GM23338 (cell line): Measurements from ENCODE around the gene PVALB. TPM values are rescaled to one million over a fixed set of nuclear protein-coding genes. Genes with fewer than 3 reads are reported as not detected.

ENCODE experiments used
- ATAC-seq: fragments of 200-7000 bp; cut with Tn5 transposase; 3 replicates; pipeline ENCODE4 v1.9.1; 2020
- DNase-seq: peaks from one replicate; pipeline ENCODE4 v3.0.0-alpha.2; 2015; ENCODE audit warnings: low spot score
- H2AFZ ChIP-seq: fragments of 200-600 bp; sonication (generic); 2 replicates; pipeline ENCODE4 v1.8.0; 2016; ENCODE audit warnings: antibody characterized with exemption, mild to moderate bottlenecking, moderate library complexity
- H3F3A ChIP-seq: fragments of 200-600 bp; sonication (generic); replicated peaks from 2 replicates; pipeline ENCODE4 v1.8.0; 2017; ENCODE audit warnings: antibody characterized with exemption, mixed run types, low read depth
- H3K27ac ChIP-seq: fragments of 200-600 bp; sonication (generic); 2 replicates; pipeline ENCODE4 v1.6.1; 2016; ENCODE audit warnings: low read depth
- H3K27me3 ChIP-seq: fragments of 200-600 bp; sonication (generic); 2 replicates; pipeline ENCODE4 v1.8.0; 2016; ENCODE audit warnings: mild to moderate bottlenecking, mixed run types, moderate library complexity; ENCODE audit not compliant: insufficient read depth
- H3K36me3 ChIP-seq: fragments of 200-600 bp; sonication (generic); 2 replicates; pipeline ENCODE4 v1.8.0; 2016; ENCODE audit warnings: mild to moderate bottlenecking; ENCODE audit not compliant: insufficient read depth
- H3K4me1 ChIP-seq: fragments of 200-600 bp; sonication (generic); 2 replicates; pipeline ENCODE4 v1.8.0; 2016; ENCODE audit warnings: mild to moderate bottlenecking, moderate library complexity; ENCODE audit not compliant: insufficient read depth
- H3K4me2 ChIP-seq: fragments of 200-600 bp; sonication (generic); 2 replicates; pipeline ENCODE4 v1.7.1; 2017; ENCODE audit warnings: mixed run types
- H3K4me3 ChIP-seq: fragments of 200-600 bp; sonication (generic); 2 replicates; pipeline ENCODE4 v1.6.1; 2016; ENCODE audit warnings: mixed run types
- H3K79me2 ChIP-seq: fragments of 200-600 bp; sonication (generic); replicated peaks from 2 replicates; pipeline ENCODE4 v1.8.0; 2017; ENCODE audit warnings: mild to moderate bottlenecking; ENCODE audit not compliant: insufficient read depth
- H3K9me2 ChIP-seq: fragments of 200-600 bp; sonication (generic); 2 replicates; pipeline ENCODE4 v1.8.0; 2017; ENCODE audit not compliant: insufficient read depth
- H4K20me1 ChIP-seq: fragments of 200-600 bp; sonication (generic); replicated peaks from 2 replicates; pipeline ENCODE4 v1.8.0; 2017; ENCODE audit warnings: mild to moderate bottlenecking; ENCODE audit not compliant: insufficient read depth
- H3K27ac Mint-ChIP-seq: 2 replicates; pipeline ENCODE4 v1.8.0; 2020; ENCODE audit warnings: inconsistent platforms, mild to moderate bottlenecking, moderate library complexity, mixed read lengths
- H3K27me3 Mint-ChIP-seq: 3 replicates; pipeline ENCODE4 v1.8.0; 2022; ENCODE audit warnings: low read depth, mild to moderate bottlenecking, moderate library complexity, mixed read lengths, inconsistent platforms; ENCODE audit not compliant: insufficient read depth, poor library complexity
- H3K36me3 Mint-ChIP-seq: 3 replicates; pipeline ENCODE4 v1.8.0; 2021; ENCODE audit warnings: low read depth, mild to moderate bottlenecking, inconsistent platforms, moderate library complexity, mixed read lengths
- H3K4me1 Mint-ChIP-seq: 3 replicates; pipeline ENCODE4 v1.8.0; 2020; ENCODE audit warnings: mild to moderate bottlenecking, inconsistent platforms, mixed read lengths
- H3K4me3 Mint-ChIP-seq: 3 replicates; pipeline ENCODE4 v1.8.0; 2021; ENCODE audit warnings: moderate library complexity, mild to moderate bottlenecking, inconsistent platforms, mixed read lengths
- H3K9me3 Mint-ChIP-seq: 3 replicates; pipeline ENCODE4 v1.8.0; 2020; ENCODE audit warnings: moderate library complexity, mild to moderate bottlenecking, inconsistent platforms, mixed read lengths
- CREB1 ChIP-seq: fragments of 250-450 bp; sonication (Bioruptor Pico); IDR thresholded peaks from 2 replicates; pipeline ENCODE4 v1.5.0; 2020; ENCODE audit warnings: low read depth, mild to moderate bottlenecking, moderate library complexity
- EZH2 ChIP-seq: fragments of 200-600 bp; sonication (generic); IDR thresholded peaks from one replicate; pipeline ENCODE4 v1.8.0; 2017; ENCODE audit warnings: antibody characterized with exemption, mild to moderate bottlenecking, low read depth; ENCODE audit not compliant: unreplicated experiment
- EZH2phosphoT487 ChIP-seq: fragments of 200-600 bp; sonication (generic); IDR thresholded peaks from one replicate; pipeline ENCODE4 v1.8.1; 2018; ENCODE audit warnings: antibody characterized with exemption; ENCODE audit not compliant: unreplicated experiment
- JUNB ChIP-seq: IDR thresholded peaks from one replicate; pipeline ENCODE4 v1.6.1; 2016; ENCODE audit warnings: antibody characterized with exemption; ENCODE audit not compliant: unreplicated experiment
- NANOG ChIP-seq: IDR thresholded peaks from 2 replicates; pipeline ENCODE4 v1.6.1; 2016; ENCODE audit warnings: antibody characterized with exemption, borderline replicate concordance
- POLR2AphosphoS5 ChIP-seq: IDR thresholded peaks from 2 replicates; pipeline ENCODE4 v1.6.1; 2016; ENCODE audit warnings: antibody characterized with exemption, low read depth
- STAT1 ChIP-seq: IDR thresholded peaks from one replicate; pipeline ENCODE4 v1.6.1; 2016; ENCODE audit warnings: antibody characterized with exemption; ENCODE audit not compliant: unreplicated experiment
- ZNF114 ChIP-seq: fragments of 250-450 bp; sonication (Bioruptor Pico); IDR thresholded peaks from 2 replicates; pipeline ENCODE4 v1.5.0; 2020; ENCODE audit warnings: mild to moderate bottlenecking, moderate library complexity
- ZNF331 ChIP-seq: fragments of 250-450 bp; sonication (Bioruptor Pico); IDR thresholded peaks from 2 replicates; pipeline ENCODE4 v1.5.0; 2020; ENCODE audit warnings: low read depth, mild to moderate bottlenecking, moderate library complexity
- polyA plus RNA-seq: library from polyadenylated mRNA; unstranded; fragments of >200 nt; fragmentation: Nextera tagmentation; extraction: Ambion mirVana; gene quantifications from 2 replicates; pipeline ENCODE4 v1.2.1, GENCODE V29; 2016
- total RNA-seq: library from RNA; depleted of rRNA; stranded (reverse); fragments of >200 nt; shearing (Covaris generic); gene quantifications from 2 replicates; pipeline ENCODE4 v1.2.3, GENCODE V29; 2014
- TF ChIP-seq, protein P1 (sequence below), 2 experiments: fragments of 200-600 bp in 1 of 2; sonication (generic) in 1 of 2; conservative IDR thresholded peaks; 2 replicates each; pipeline versions ENCODE4 v1.5.1 to v1.6.1; 2016 to 2017; ENCODE audit warnings: antibody characterized with exemption in 2 of 2, low read depth in 2 of 2, mild to moderate bottlenecking in 2 of 2, moderate library complexity in 1 of 2
- TF ChIP-seq, protein P2 (sequence below): IDR thresholded peaks from 2 replicates; pipeline ENCODE4 v1.6.1; 2016; ENCODE audit warnings: antibody characterized with exemption
- TF ChIP-seq, protein P3 (sequence below): IDR thresholded peaks from one replicate; pipeline ENCODE4 v1.6.1; 2018; ENCODE audit warnings: antibody characterized with exemption; ENCODE audit not compliant: unreplicated experiment

The PVALB gene
- total and polyA plus RNA-seq, 2 experiments from 2014 or later = 7.9 TPM; not detected in 1

DNA sequence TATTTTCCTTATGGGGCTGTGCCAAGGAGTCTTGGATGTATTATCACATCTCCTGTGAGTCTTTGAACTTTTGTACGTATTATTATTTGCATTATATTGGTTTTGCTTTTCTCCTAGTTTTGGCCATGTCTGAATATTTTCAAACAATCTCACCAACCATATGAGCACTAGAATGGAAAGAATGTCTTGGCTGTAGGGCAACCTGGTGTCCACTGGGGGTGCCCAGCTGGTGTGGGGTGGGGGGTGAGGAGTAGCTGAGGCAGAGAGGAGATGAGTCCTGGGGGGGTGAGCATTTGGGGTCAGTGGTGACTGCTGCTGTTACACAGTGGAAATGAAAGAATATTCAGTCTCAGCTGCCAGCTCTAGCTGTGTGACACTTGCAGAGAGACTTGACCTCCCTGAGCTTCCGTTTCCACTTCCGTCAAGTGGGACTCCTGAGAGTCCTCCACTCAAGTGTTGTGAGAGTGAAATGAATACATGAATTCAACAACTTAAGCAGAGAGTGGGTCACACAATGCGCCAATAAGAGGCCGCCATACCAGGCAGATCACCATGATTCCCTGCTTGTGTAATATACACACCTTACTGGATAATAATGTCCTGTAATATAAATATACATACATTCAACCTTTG lies 12.7 kb upstream of the PVALB start:
- Mint-ChIP-seq H3K27ac (no peak overlapping the region), H3K9me3 (peaks cover 2% of the 10 kb centered on the region; the same call in 1 of the 3 replicates), H3K4me1 (no peaks in the 10 kb centered on the region), H3K27me3 (peaks cover 6% of the 10 kb centered on the region), H3K36me3 (no peaks in the 10 kb centered on the region), H3K4me3 (no peak overlapping the region)
- no peaks in the 10 kb centered on the region for H3K79me2 ChIP-seq
- H3K4me1 ChIP-seq = no peaks in the 10 kb centered on the region
- no peaks in the 10 kb centered on the region for H4K20me1 ChIP-seq
- TF ChIP-seq, protein P1, sequence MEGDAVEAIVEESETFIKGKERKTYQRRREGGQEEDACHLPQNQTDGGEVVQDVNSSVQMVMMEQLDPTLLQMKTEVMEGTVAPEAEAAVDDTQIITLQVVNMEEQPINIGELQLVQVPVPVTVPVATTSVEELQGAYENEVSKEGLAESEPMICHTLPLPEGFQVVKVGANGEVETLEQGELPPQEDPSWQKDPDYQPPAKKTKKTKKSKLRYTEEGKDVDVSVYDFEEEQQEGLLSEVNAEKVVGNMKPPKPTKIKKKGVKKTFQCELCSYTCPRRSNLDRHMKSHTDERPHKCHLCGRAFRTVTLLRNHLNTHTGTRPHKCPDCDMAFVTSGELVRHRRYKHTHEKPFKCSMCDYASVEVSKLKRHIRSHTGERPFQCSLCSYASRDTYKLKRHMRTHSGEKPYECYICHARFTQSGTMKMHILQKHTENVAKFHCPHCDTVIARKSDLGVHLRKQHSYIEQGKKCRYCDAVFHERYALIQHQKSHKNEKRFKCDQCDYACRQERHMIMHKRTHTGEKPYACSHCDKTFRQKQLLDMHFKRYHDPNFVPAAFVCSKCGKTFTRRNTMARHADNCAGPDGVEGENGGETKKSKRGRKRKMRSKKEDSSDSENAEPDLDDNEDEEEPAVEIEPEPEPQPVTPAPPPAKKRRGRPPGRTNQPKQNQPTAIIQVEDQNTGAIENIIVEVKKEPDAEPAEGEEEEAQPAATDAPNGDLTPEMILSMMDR (conservative IDR thresholded peaks at IDR 0.05; ENCODE audit: low read depth in 2 of 2) = peak in 1 of 2 experiments; percentile 22; a peak in 1 of 4 replicates
- TF ChIP-seq, protein P2, sequence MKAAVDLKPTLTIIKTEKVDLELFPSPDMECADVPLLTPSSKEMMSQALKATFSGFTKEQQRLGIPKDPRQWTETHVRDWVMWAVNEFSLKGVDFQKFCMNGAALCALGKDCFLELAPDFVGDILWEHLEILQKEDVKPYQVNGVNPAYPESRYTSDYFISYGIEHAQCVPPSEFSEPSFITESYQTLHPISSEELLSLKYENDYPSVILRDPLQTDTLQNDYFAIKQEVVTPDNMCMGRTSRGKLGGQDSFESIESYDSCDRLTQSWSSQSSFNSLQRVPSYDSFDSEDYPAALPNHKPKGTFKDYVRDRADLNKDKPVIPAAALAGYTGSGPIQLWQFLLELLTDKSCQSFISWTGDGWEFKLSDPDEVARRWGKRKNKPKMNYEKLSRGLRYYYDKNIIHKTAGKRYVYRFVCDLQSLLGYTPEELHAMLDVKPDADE = no peak
- TF ChIP-seq STAT1 (no peak), NANOG (no peak)
- no peak overlapping the region for H3K27ac ChIP-seq
- H2AFZ ChIP-seq = no peak overlapping the region
- H3K36me3 ChIP-seq = no peaks in the 10 kb centered on the region
- no peak overlapping the region for H3K4me3 ChIP-seq
- H3K9me2 ChIP-seq = no peaks in the 10 kb centered on the region
- H3K4me2 ChIP-seq = no peak overlapping the region
- ATAC-seq (no peak), DNase-seq (no peak)
- H3K27me3 ChIP-seq = no peaks in the 10 kb centered on the region
- H3F3A ChIP-seq = no peaks in the 10 kb centered on the region

DNA sequence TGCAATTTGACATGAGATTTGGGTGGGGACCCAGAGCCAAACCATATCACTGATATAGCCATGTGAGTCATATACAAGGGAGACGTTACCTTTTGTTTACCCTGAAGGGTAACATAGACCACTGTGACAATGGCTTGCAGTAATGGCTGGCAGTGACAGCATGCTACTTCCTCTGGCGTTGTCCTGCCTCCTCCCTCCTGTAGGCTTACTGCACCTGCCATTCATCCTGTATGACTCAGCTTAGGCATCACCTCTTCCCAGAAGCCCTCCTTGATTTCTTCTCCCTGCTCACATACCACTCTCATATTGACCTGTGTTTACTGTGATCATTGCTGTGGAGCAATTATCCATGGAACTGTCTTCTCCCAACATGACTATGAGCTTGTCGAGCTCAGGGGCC lies 12.0 kb upstream of the PVALB start:
- Histone ChIP-seq H3K27me3 (no peaks in the 10 kb centered on the region), H3F3A (no peaks in the 10 kb centered on the region), H3K79me2 (no peaks in the 10 kb centered on the region), H3K4me2 (no peak overlapping the region), H3K36me3 (no peaks in the 10 kb centered on the region), H3K4me1 (no peaks in the 10 kb centered on the region), H4K20me1 (no peaks in the 10 kb centered on the region), H3K9me2 (no peaks in the 10 kb centered on the region), H3K4me3 (no peak overlapping the region), H3K27ac (no peak overlapping the region), H2AFZ (peak overlapping the region; percentile 20; the same call in 1 of the 2 replicates)
- Mint-ChIP-seq H3K9me3 (peaks cover 2% of the 10 kb centered on the region; the same call in 1 of the 3 replicates), H3K36me3 (no peaks in the 10 kb centered on the region), H3K4me3 (no peak overlapping the region), H3K4me1 (no peaks in the 10 kb centered on the region), H3K27ac (no peak overlapping the region), H3K27me3 (peaks cover 6% of the 10 kb centered on the region)
- ATAC-seq (no peak; the same call in 2 of the 3 replicates), DNase-seq (peak; percentile 32)
- no peak for TF ChIP-seq ZNF114 (CRISPR knock-in tag)
- no peak for TF ChIP-seq POLR2AphosphoS5
- TF ChIP-seq EZH2phosphoT487 = no peak
- no peak for TF ChIP-seq JUNB
- TF ChIP-seq STAT1 = no peak
- no peak for TF ChIP-seq ZNF331
- TF ChIP-seq, protein P3, sequence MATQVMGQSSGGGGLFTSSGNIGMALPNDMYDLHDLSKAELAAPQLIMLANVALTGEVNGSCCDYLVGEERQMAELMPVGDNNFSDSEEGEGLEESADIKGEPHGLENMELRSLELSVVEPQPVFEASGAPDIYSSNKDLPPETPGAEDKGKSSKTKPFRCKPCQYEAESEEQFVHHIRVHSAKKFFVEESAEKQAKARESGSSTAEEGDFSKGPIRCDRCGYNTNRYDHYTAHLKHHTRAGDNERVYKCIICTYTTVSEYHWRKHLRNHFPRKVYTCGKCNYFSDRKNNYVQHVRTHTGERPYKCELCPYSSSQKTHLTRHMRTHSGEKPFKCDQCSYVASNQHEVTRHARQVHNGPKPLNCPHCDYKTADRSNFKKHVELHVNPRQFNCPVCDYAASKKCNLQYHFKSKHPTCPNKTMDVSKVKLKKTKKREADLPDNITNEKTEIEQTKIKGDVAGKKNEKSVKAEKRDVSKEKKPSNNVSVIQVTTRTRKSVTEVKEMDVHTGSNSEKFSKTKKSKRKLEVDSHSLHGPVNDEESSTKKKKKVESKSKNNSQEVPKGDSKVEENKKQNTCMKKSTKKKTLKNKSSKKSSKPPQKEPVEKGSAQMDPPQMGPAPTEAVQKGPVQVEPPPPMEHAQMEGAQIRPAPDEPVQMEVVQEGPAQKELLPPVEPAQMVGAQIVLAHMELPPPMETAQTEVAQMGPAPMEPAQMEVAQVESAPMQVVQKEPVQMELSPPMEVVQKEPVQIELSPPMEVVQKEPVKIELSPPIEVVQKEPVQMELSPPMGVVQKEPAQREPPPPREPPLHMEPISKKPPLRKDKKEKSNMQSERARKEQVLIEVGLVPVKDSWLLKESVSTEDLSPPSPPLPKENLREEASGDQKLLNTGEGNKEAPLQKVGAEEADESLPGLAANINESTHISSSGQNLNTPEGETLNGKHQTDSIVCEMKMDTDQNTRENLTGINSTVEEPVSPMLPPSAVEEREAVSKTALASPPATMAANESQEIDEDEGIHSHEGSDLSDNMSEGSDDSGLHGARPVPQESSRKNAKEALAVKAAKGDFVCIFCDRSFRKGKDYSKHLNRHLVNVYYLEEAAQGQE = no peak
- no peak for TF ChIP-seq EZH2
- no peak for TF ChIP-seq CREB1
- no peak for TF ChIP-seq NANOG
